ENCODE data around the gene SCGB1C1. TPM values are rescaled to one million over a fixed set of nuclear protein-coding genes. Genes with fewer than 3 reads are reported as not detected.
"Not testable (repeated sequence)": the region's sequence is repeated elsewhere in the genome, so short reads cannot be mapped to it uniquely, and the experiment has no call there.

Gene SCGB1C1
- under 1 TPM in 3 of 4 donors, not detected in 1; 0.44 to 0.83 (median 0.48) TPM for polyA plus RNA-seq (ENCODE audit: insufficient read length in 4 of 4)

GRCh38 chr11:192674-193128 is at the start of gene SCGB1C1:
Gene SCGB1C1 (plus strand): TSS chr11:193078. CDS start chr11:193100, 22 bp downstream.
- DNase-seq (ENCODE audit: low read depth in 4 of 4, low spot score in 2 of 4): not testable (repeated sequence)

- DNase-seq (ENCODE audit: low read depth in 4 of 4, low spot score in 2 of 4): not testable (repeated sequence)
Measured at GRCh38 chr11:180242-180641, 12.6 kb upstream of the SCGB1C1 start.

- not testable (repeated sequence) for DNase-seq (ENCODE audit: low read depth in 4 of 4, low spot score in 2 of 4)
Measured at GRCh38 chr11:189200-189783, 3.6 kb upstream of the SCGB1C1 start.

GRCh38 chr11:189843-190311 is 3.0 kb upstream of the SCGB1C1 start:
- not testable (repeated sequence) for DNase-seq (ENCODE audit: low read depth in 4 of 4, low spot score in 2 of 4)

- DNase-seq (ENCODE audit: low read depth in 4 of 4, low spot score in 2 of 4): not testable (repeated sequence)
Measured at GRCh38 chr11:190546-190945, 2.3 kb upstream of the SCGB1C1 start.

GRCh38 chr11:191490-192478 is 1.1 kb upstream of the SCGB1C1 start:
- DNase-seq (ENCODE audit: low read depth in 4 of 4, low spot score in 2 of 4): not testable (repeated sequence)

- not testable (repeated sequence) for DNase-seq (ENCODE audit: low read depth in 4 of 4, low spot score in 2 of 4)
Measured at GRCh38 chr11:193481-193880, 603 bp downstream of the SCGB1C1 start.

GRCh38 chr11:196786-197731 is 4.2 kb downstream of the SCGB1C1 start:
- DNase-seq (ENCODE audit: low read depth in 4 of 4, low spot score in 2 of 4): no peak

GRCh38 chr11:197741-198235 is 4.9 kb downstream of the SCGB1C1 start:
- DNase-seq (ENCODE audit: low read depth in 4 of 4, low spot score in 2 of 4): no peak

- no peak for DNase-seq (ENCODE audit: low read depth in 4 of 4, low spot score in 2 of 4)
Measured at GRCh38 chr11:198236-198806, 5.4 kb downstream of the SCGB1C1 start.

- no peak for DNase-seq (ENCODE audit: low read depth in 4 of 4, low spot score in 2 of 4)
Measured at GRCh38 chr11:199004-199581, 6.2 kb downstream of the SCGB1C1 start.

GRCh38 chr11:199782-200181 is 6.9 kb downstream of the SCGB1C1 start:
- no peak for DNase-seq (ENCODE audit: low read depth in 4 of 4, low spot score in 2 of 4)

- DNase-seq (ENCODE audit: low read depth in 4 of 4, low spot score in 2 of 4): no peak
Measured at GRCh38 chr11:200224-201003, 7.5 kb downstream of the SCGB1C1 start.

GRCh38 chr11:201966-202365 is 9.1 kb downstream of the SCGB1C1 start:
- no peak for DNase-seq (ENCODE audit: low read depth in 4 of 4, low spot score in 2 of 4)

GRCh38 chr11:202490-202889 is 9.6 kb downstream of the SCGB1C1 start:
- DNase-seq (ENCODE audit: low read depth in 4 of 4, low spot score in 2 of 4): no peak

- DNase-seq (ENCODE audit: low read depth in 4 of 4, low spot score in 2 of 4): no peak
Measured at GRCh38 chr11:203056-203944, 10.4 kb downstream of the SCGB1C1 start.

GRCh38 chr11:203945-204586 is 11.2 kb downstream of the SCGB1C1 start:
- DNase-seq (ENCODE audit: low read depth in 4 of 4, low spot score in 2 of 4): no peak

Data from left renal cortex interstitium (tissue), 4 donors.